ENCODE measurements around the gene STX8. TPM values are rescaled to one million over a fixed set of nuclear protein-coding genes. Genes with fewer than 3 reads are reported as not detected.

STX8 gene
- total RNA-seq, 2 donors from 2014 or later = 41.6 to 57.2 TPM

DNA sequence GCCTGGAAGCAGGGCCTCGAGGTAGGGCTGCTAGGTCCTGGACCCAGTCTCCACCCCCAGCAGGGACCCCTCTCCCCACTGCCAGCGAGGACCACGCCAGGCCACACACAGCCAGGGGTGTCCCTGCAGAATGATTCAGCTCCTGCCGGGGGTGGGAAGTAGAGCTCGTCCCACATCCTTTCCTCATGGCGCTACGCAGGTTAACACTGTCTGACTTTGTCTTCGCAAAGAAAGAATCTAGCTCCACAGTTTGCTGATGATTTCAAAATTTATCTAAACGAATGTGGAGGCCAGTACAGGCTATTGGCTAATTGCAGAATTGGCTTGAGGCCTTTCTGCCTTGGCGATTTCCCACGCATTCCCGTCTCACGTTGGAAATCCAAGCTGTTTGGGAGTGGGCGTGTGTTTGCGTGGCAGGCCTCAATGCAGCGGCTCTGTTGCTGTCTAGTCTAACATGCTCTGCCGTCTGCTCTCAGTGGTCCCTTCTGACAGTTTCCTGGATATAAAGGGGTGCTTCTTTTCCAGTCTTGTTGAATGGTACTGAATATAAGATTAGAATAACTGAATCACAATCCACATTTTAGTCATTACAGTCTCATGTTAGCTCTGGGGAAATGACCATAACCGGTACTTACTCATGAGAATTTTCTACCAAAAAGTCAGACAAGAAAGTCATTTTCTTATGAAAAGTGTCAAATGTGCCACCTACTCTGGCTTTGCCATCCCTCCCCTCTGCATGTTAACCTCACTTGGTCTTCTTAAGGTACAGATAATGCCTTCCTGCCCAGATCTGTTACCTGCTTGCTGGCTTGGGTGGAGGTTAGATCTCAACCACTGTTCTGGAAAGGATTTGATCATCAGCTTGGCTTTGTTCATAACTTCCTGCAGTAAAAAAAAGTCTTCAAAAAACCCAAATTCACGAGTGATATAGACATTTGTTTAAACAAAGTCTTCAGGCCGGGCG is 301.9 kb downstream of the STX8 start:
- intact Hi-C loops (cut with DNase I) = no loop called here
- Histone ChIP-seq H3K27ac (no peak overlapping the region), H3K9ac (ENCODE audit: low read depth in 2 of 2, low read length in 2 of 2) (no peak overlapping the region), H3K9me3 (no peaks in the 10 kb centered on the region), H3K4me1 (no peaks in the 10 kb centered on the region), H3K36me3 (no peaks in the 10 kb centered on the region), H3K27me3 (no peaks in the 10 kb centered on the region), H3K4me3 (no peak overlapping the region)
- TF ChIP-seq CTCF (IDR thresholded peaks at IDR 0.05) = no peak
- no peak for DNase-seq

- no peak overlapping the region for H3K4me3 ChIP-seq
Observed at GRCh38 chr17:9272501-9273200, 303.0 kb downstream of the STX8 start.

GRCh38 chr17:9271989-9272388 is 303.6 kb downstream of the STX8 start:
- Histone ChIP-seq H3K4me1 (no peaks in the 10 kb centered on the region), H3K4me3 (no peak overlapping the region)

More at GRCh38 chr17:9272501-9273200, 303.0 kb downstream of the STX8 start:
- Histone ChIP-seq H3K9ac (ENCODE audit: low read depth in 2 of 2, low read length in 2 of 2) (no peak overlapping the region), H3K4me1 (no peaks in the 10 kb centered on the region), H3K27me3 (no peaks in the 10 kb centered on the region), H3K36me3 (no peaks in the 10 kb centered on the region), H3K27ac (no peak overlapping the region), H3K9me3 (no peaks in the 10 kb centered on the region)
- DNase-seq = no peak
- intact Hi-C loops (cut with DNase I) = no loop called here
- no peak for TF ChIP-seq CTCF (IDR thresholded peaks at IDR 0.05)

DNA sequence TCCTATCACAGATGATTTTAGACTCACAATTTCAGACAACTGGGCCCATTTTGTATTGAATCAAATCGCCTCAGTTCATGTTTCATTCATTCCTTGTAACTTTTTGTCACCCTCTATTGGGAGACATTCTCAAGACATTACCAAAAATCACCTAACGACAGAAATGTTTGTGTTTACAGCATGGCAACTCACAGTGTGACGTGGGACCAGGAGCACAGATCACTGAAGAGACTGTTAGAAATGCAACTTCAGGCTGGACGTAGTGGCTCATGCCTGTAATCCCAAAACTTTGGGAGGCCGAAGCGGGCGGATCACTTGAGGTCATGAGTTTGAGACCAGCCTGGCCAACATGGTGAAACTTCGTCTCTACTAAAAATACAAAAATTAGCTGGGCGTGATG is 304.7 kb downstream of the STX8 start:
- no peaks in the 10 kb centered on the region for H3K4me1 ChIP-seq
- no peaks in the 10 kb centered on the region for H3K36me3 ChIP-seq
- no peak overlapping the region for H3K27ac ChIP-seq
- no peak overlapping the region for H3K9ac ChIP-seq (ENCODE audit: low read depth in 2 of 2, low read length in 2 of 2)
- no peak overlapping the region for H3K4me3 ChIP-seq
- no peaks in the 10 kb centered on the region for H3K27me3 ChIP-seq
- no peak for TF ChIP-seq CTCF (IDR thresholded peaks at IDR 0.05)
- H3K9me3 ChIP-seq = no peaks in the 10 kb centered on the region
- DNase-seq = no peak
- intact Hi-C loops (cut with DNase I) = no loop called here

More at GRCh38 chr17:9271989-9272388, 303.6 kb downstream of the STX8 start:
- intact Hi-C loops (cut with DNase I) = no loop called here
- no peak overlapping the region for H3K9ac ChIP-seq (ENCODE audit: low read depth in 2 of 2, low read length in 2 of 2)
- no peak overlapping the region for H3K27ac ChIP-seq
- no peak for TF ChIP-seq CTCF (IDR thresholded peaks at IDR 0.05)
- no peaks in the 10 kb centered on the region for H3K9me3 ChIP-seq
- no peaks in the 10 kb centered on the region for H3K27me3 ChIP-seq
- no peaks in the 10 kb centered on the region for H3K36me3 ChIP-seq
- no peak for DNase-seq

DNA sequence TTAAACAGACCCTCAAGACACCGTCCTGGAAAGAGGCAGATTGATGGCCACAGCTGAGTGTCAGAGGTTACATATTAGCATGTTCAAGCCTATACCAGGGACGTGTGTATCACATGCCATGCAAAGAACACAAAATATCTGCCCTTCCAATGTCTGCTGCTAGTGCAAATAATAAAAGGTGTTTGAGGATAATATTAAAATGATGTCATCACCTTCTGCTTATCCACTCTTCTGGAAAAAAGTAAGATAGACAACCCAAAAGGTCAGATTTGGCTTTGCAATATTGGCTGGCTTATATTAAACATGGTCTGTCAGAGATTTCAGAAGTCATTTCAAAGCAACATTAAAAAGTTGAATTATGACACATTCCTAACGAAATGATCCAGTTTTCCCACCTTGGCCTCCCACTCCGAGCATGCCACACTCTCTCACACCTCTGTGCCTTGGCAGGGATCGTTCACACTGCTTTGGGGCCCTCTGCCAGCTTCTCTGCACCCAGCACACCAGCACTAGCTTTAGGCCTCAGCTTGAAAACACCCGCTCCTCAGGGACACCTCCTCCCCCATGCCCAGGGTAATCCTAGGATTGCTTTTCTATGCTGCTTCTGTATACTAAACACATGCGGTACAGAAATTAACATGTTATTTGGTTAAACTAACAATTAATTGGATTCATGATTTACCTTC is 306.1 kb downstream of the STX8 start:
- H3K27ac ChIP-seq = no peak overlapping the region
- TF ChIP-seq CTCF (IDR thresholded peaks at IDR 0.05) = no peak
- no peaks in the 10 kb centered on the region for H3K4me1 ChIP-seq
- no peaks in the 10 kb centered on the region for H3K36me3 ChIP-seq
- intact Hi-C loops (cut with DNase I) = no loop called here
- no peaks in the 10 kb centered on the region for H3K27me3 ChIP-seq
- no peak for DNase-seq
- H3K9ac ChIP-seq (ENCODE audit: low read depth in 2 of 2, low read length in 2 of 2) = no peak overlapping the region
- no peak overlapping the region for H3K4me3 ChIP-seq
- no peaks in the 10 kb centered on the region for H3K9me3 ChIP-seq
